Lower lobe of right lung (tissue), 2 donors: Measurements from ENCODE around the gene CMIP. TPM values are rescaled to one million over a fixed set of nuclear protein-coding genes. Genes with fewer than 3 reads are reported as not detected.

Experiments
- ATAC-seq, 2 donors: fragments of 200-7000 bp; cut with Tn5 transposase; one replicate each; pipeline ENCODE4 v1.9.1; 2020 to 2022; ENCODE audit warnings: mild to moderate bottlenecking in 2 of 2, moderate library complexity in 2 of 2
- DNase-seq: peaks from one replicate; pipeline ENCODE4 v3.0.0-alpha.2; 2020
- H3K27ac ChIP-seq: fragments of 200-600 bp; one replicate; pipeline ENCODE4 v1.8.0; 2022
- H3K27me3 ChIP-seq: fragments of 200-600 bp; one replicate; pipeline ENCODE4 v1.8.0; 2022; ENCODE audit warnings: low read depth
- H3K36me3 ChIP-seq: fragments of 200-600 bp; one replicate; pipeline ENCODE4 v1.8.0; 2022; ENCODE audit warnings: mild to moderate bottlenecking
- H3K4me1 ChIP-seq: fragments of 200-600 bp; one replicate; pipeline ENCODE4 v1.8.0; 2022
- H3K4me3 ChIP-seq: fragments of 200-600 bp; one replicate; pipeline ENCODE4 v1.8.0; 2022; ENCODE audit warnings: mild to moderate bottlenecking
- H3K9me3 ChIP-seq: fragments of 200-600 bp; one replicate; pipeline ENCODE4 v1.8.0; 2022
- CTCF ChIP-seq: fragments of 200-600 bp; IDR thresholded peaks from one replicate; pipeline ENCODE4 v1.8.0; 2022; ENCODE audit warnings: antibody characterized with exemption, mild to moderate bottlenecking
- intact Hi-C: fragments of 100-400 bp; cut with DNase I; formaldehyde crosslinking; loops from one replicate; pipeline ENCODE4 v1.11.0; 2022
- total RNA-seq: library from RNA; stranded (reverse); fragmentation: NEBNext Ultra II Directional; extraction: Animal tissue kit (Norgen Biotek cat#: 25700); gene quantifications from one replicate; pipeline ENCODE4 v1.2.1, GENCODE V29; 2021
- donor health status: DM: no; HTN: yes; CAD: no; lungs with severe emphysema.

CMIP gene
- total RNA-seq, 1 donor from 2014 or later: 77.4 TPM

DNA sequence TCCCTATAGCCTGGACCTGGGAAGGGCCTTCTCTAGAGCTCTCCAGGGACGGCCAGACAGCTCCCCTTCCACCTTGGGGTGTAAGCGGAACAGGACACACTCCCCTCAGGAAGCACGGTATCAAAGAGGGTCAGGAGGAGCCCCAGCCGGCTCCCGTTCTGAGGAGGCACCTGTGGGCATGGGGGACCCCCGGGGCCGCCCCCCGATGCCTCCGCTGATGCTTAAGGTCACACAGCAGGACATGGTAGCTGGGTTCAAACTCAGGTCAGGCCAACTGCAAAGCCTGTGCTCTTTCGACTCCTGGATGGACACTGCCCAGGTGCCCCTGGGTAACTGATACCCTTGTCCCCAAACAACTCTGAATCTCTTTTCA lies 49.8 kb downstream of the CMIP start:
- no peaks in the 10 kb centered on the region for H3K36me3 ChIP-seq
- no peak overlapping the region for H3K4me3 ChIP-seq
- intact Hi-C loops: no loop called here
- peak overlapping the region; percentile 69 for H3K27ac ChIP-seq
- no peaks in the 10 kb centered on the region for H3K27me3 ChIP-seq
- DNase-seq (no peak), ATAC-seq (no peak)
- H3K9me3 ChIP-seq: no peaks in the 10 kb centered on the region
- H3K4me1 ChIP-seq: peaks cover 94% of the 10 kb centered on the region
- TF ChIP-seq CTCF: no peak

GRCh38 chr16:81494888-81495287 lies 50.3 kb downstream of the CMIP start:
- Histone ChIP-seq H3K4me1 (peaks cover 94% of the 10 kb centered on the region), H3K27me3 (no peaks in the 10 kb centered on the region), H3K27ac (peak overlapping the region; percentile 69), H3K36me3 (no peaks in the 10 kb centered on the region), H3K4me3 (no peak overlapping the region), H3K9me3 (no peaks in the 10 kb centered on the region)
- DNase-seq (no peak), ATAC-seq (no peak)
- intact Hi-C loops: no loop called here
- TF ChIP-seq CTCF: no peak

GRCh38 chr16:81495321-81496234 lies 51.0 kb downstream of the CMIP start:
- Histone ChIP-seq H3K4me3 (no peak overlapping the region), H3K27ac (peak overlapping the region; percentile 69), H3K9me3 (no peaks in the 10 kb centered on the region), H3K27me3 (no peaks in the 10 kb centered on the region), H3K4me1 (peaks cover 90% of the 10 kb centered on the region), H3K36me3 (no peaks in the 10 kb centered on the region)
- peak; percentile 30 for TF ChIP-seq CTCF
- DNase-seq (peak; percentile 80), ATAC-seq (peak; percentile 21)
- intact Hi-C loops: no loop called here

DNA sequence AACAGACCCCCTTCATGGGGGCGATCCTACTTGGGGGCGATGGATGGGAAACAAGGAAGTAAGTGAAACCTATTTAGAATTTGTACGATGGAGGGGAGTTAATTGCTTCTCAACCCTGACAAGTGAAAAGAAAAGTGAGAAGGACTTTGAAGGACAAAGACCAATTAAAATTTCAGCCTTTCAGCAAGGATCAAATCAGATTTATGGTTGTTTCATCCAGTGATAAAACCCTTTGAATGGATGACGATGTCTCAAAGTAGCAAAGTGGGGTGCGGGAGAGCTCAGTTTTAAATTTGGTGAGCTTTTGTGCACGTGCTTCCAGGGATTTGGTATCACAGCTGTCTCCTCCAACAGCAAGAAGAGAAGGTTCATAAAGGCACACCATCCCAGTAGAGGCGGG lies 51.7 kb downstream of the CMIP start:
- DNase-seq (no peak), ATAC-seq (no peak)
- no peak for TF ChIP-seq CTCF
- intact Hi-C loops: no loop called here
- H3K9me3 ChIP-seq: no peaks in the 10 kb centered on the region
- no peaks in the 10 kb centered on the region for H3K36me3 ChIP-seq
- peaks cover 90% of the 10 kb centered on the region for H3K4me1 ChIP-seq
- H3K27me3 ChIP-seq: no peaks in the 10 kb centered on the region
- H3K27ac ChIP-seq: no peak overlapping the region
- no peak overlapping the region for H3K4me3 ChIP-seq

DNA sequence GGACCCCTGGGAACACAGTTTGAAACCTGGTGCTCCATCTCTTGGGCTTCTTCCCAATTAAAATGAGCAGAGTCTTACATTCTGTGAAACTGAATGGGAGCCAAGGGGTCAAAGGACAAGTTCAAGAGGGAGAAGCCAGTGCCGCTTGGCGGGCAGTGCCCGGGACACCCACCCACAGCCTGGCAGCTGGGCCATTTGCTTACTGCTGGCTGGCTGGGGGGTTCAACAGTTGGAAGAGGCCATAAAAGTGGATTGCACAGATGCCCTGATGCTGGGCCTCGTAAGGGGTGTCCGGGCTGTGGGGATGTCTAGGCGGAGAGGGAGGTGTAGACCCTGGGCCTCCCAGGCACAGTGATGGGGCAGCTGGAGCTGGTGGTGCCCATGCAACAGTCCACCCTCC lies 52.1 kb downstream of the CMIP start:
- no peak for DNase-seq
- Histone ChIP-seq H3K9me3 (no peaks in the 10 kb centered on the region), H3K27ac (no peak overlapping the region), H3K4me3 (no peak overlapping the region), H3K4me1 (peaks cover 90% of the 10 kb centered on the region), H3K27me3 (no peaks in the 10 kb centered on the region), H3K36me3 (no peaks in the 10 kb centered on the region)
- ATAC-seq: no peak
- TF ChIP-seq CTCF: no peak
- intact Hi-C loops: no loop called here
